Endothelial cell of umbilical vein (primary cell): ENCODE measurements around the gene RPP25. TPM values are rescaled to one million over a fixed set of nuclear protein-coding genes. Genes with fewer than 3 reads are reported as not detected.

Experiments used
- BruUV-seq: library from RNA; stranded (reverse); fragments of 400-500 nt; replicated peaks from 2 replicates; lab custom pipeline; 2021; lab: Mats Ljungman, UMichigan
- CTCF ChIA-PET: fragments of 300-600, 350-600 bp; sonication (Branson Sonifier 250); formaldehyde crosslinking; loops from one replicate; lab custom pipeline; 2021; ENCODE audit warnings: antibody characterized with exemption, inconsistent platforms; lab: Charles Lee
- POLR2A ChIA-PET: fragments of 300-600, 350-600 bp; sonication (Branson Sonifier 250); formaldehyde crosslinking; loops from one replicate; lab custom pipeline; 2021; ENCODE audit warnings: antibody characterized with exemption, inconsistent platforms; lab: Charles Lee
- DNase-seq: peaks from one replicate; pipeline ENCODE4 v3.0.0-alpha.2; 2011; ENCODE audit warnings: low read depth, low spot score
- FAIRE-seq: peaks from 2 replicates; lab custom pipeline; 2011; peaks lifted over from hg19 to GRCh38; lab: Jason Lieb, UNC
- H2AFZ ChIP-seq: 2 replicates; pipeline ENCODE4 v1.6.0; 2012; ENCODE audit warnings: low read depth, low read length, control low read depth, inconsistent platforms
- H3K27ac ChIP-seq: 2 replicates; pipeline ENCODE4 v1.5.1; 2011; ENCODE audit warnings: low read depth, mild to moderate bottlenecking, control low read depth, low read length, moderate library complexity; ENCODE audit not compliant: insufficient read depth
- H3K27me3 ChIP-seq, 2 experiments: 2 replicates each; pipeline versions ENCODE4 v1.6.0 to v1.6.1; 2011; ENCODE audit warnings: low read length in 2 of 2, mixed read lengths in 1 of 2; ENCODE audit not compliant: control insufficient read depth in 2 of 2, insufficient read depth in 2 of 2
- H3K36me3 ChIP-seq, 2 experiments: 2 replicates in 1 of 2; 3 replicates in 1 of 2; pipeline ENCODE4 v1.5.1; 2011; ENCODE audit warnings: low read length in 2 of 2, mild to moderate bottlenecking in 1 of 2, moderate library complexity in 1 of 2; ENCODE audit not compliant: control insufficient read depth in 2 of 2, insufficient read depth in 2 of 2; ENCODE audit errors: extremely low read depth in 1 of 2
- H3K4me1 ChIP-seq: 3 replicates; pipeline ENCODE4 v1.5.1; 2011; ENCODE audit warnings: mild to moderate bottlenecking, low read length; ENCODE audit not compliant: control insufficient read depth, insufficient read depth; ENCODE audit errors: extremely low read depth
- H3K4me2 ChIP-seq: 2 replicates; pipeline ENCODE4 v1.6.1; 2011; ENCODE audit warnings: low read length, control low read depth, mixed read lengths; ENCODE audit not compliant: insufficient read depth
- H3K4me3 ChIP-seq, 3 experiments: fragments of 200-600 bp in 1 of 3; sonication (generic), shearing (Covaris generic) in 1 of 3; replicated peaks in 1 of 3; 2 replicates each; pipeline ENCODE4 v1.5.1; 2011 to 2016; ENCODE audit warnings: control low read depth in 3 of 3, low read length in 3 of 3, mild to moderate bottlenecking in 2 of 3, inconsistent platforms in 1 of 3, low read depth in 1 of 3, moderate library complexity in 1 of 3; ENCODE audit not compliant: insufficient read depth in 1 of 3
- H3K79me2 ChIP-seq: 2 replicates; pipeline ENCODE4 v1.6.0; 2012; ENCODE audit warnings: low read length, inconsistent platforms; ENCODE audit not compliant: control insufficient read depth, insufficient read depth
- H3K9ac ChIP-seq: replicated peaks from 2 replicates; pipeline ENCODE3; 2011; ENCODE audit warnings: low read length, control low read depth; ENCODE audit not compliant: insufficient read depth; ENCODE audit errors: extremely low read depth
- H3K9me1 ChIP-seq: replicated peaks from 3 replicates; pipeline ENCODE4 v1.6.0; 2011; ENCODE audit warnings: mild to moderate bottlenecking, low read length; ENCODE audit not compliant: control insufficient read depth, insufficient read depth; ENCODE audit errors: extremely low read depth
- H3K9me3 ChIP-seq: replicated peaks from 2 replicates; pipeline ENCODE4 v1.5.1; 2012; ENCODE audit warnings: low read length, inconsistent platforms; ENCODE audit not compliant: control insufficient read depth, insufficient read depth
- H4K20me1 ChIP-seq: replicated peaks from 2 replicates; pipeline ENCODE3; 2011; ENCODE audit warnings: mild to moderate bottlenecking, low read length; ENCODE audit not compliant: control insufficient read depth, insufficient read depth; ENCODE audit errors: extremely low read depth
- CTCF ChIP-seq, 2 donors: IDR thresholded peaks; 1 replicate in 1 of 2; 2 replicates in 1 of 2; pipeline ENCODE4 v1.5.1; 2011; ENCODE audit warnings: low read length in 2 of 2, mild to moderate bottlenecking in 2 of 2, moderate library complexity in 2 of 2, control low read depth in 1 of 2, inconsistent platforms in 1 of 2, low read depth in 1 of 2; ENCODE audit not compliant: insufficient read depth in 1 of 2; ENCODE audit errors: extremely low read depth in 1 of 2
- EZH2 ChIP-seq: IDR thresholded peaks from 2 replicates; pipeline ENCODE4 v1.6.1; 2012; ENCODE audit warnings: borderline replicate concordance, low read depth, mild to moderate bottlenecking, moderate library complexity, low read length, inconsistent platforms; ENCODE audit not compliant: severe bottlenecking
- JUN ChIP-seq: IDR thresholded peaks from 2 replicates; pipeline ENCODE4 v1.6.1; 2011; ENCODE audit warnings: borderline replicate concordance, low read depth; ENCODE audit not compliant: insufficient read length, insufficient read depth
- MAX ChIP-seq: IDR thresholded peaks from 2 replicates; pipeline ENCODE4 v1.6.1; 2011; ENCODE audit not compliant: insufficient read depth, insufficient read length
- POLR2A ChIP-seq: IDR thresholded peaks from 2 replicates; pipeline ENCODE4 v1.6.1; 2012; ENCODE audit warnings: low read depth, mild to moderate bottlenecking, control low read depth, low read length
- POLR2AphosphoS5 ChIP-seq: IDR thresholded peaks from 2 replicates; pipeline ENCODE4 v1.6.1; 2012; ENCODE audit warnings: low read depth, mild to moderate bottlenecking, control low read depth, low read length, moderate library complexity; ENCODE audit not compliant: insufficient read depth
- dilution Hi-C: fragments of 300-500 bp; cut with MboI; formaldehyde crosslinking; loops from one replicate; pipeline ENCODE4 v1.15.0; 2019; ENCODE audit warnings: low sequenced_read_pairs; ENCODE audit not compliant: extremely low pct_ligation_motif_present
- intact Hi-C: fragments of 100-400 bp; cut with micrococcal nuclease; formaldehyde crosslinking; loops from one replicate; pipeline ENCODE4 v1.10.0; 2022
- polyA plus RNA-seq, 4 experiments: library from polyadenylated mRNA; depleted of rRNA in 3 of 4; stranded (reverse) in 3 of 4; unstranded in 1 of 4; fragments of >200 nt; gene quantifications; 2 replicates each; pipeline versions ENCODE4 v1.2.1 to v1.2.3, GENCODE V29; 2011 to 2012; ENCODE audit warnings: missing spikeins in 1 of 4
- total RNA-seq: library from RNA; stranded (reverse); gene quantifications from 2 replicates; pipeline ENCODE4 v1.2.3, GENCODE V29; 2021

RPP25 gene
- total and polyA plus RNA-seq, 2 donors (not counting 3 experiments of a cell fraction or from before 2014, with no cell fraction given): 10.1 to 13.8 TPM

- no peak overlapping the region for H3K4me2 ChIP-seq
- H3K4me3 ChIP-seq: no peak overlapping the region
- DNase-seq (no peak), FAIRE-seq (no peak)
- H3K79me2 ChIP-seq: no peaks in the 10 kb centered on the region
- POLR2A ChIA-PET: no interaction called here
- no TSS peak for BruUV-seq
- intact Hi-C loops: no loop called here
- no peak overlapping the region for H3K27ac ChIP-seq
- dilution Hi-C loops: no loop called here
- no peak overlapping the region for H2AFZ ChIP-seq
- H3K27me3 ChIP-seq: peaks cover 2% of the 10 kb centered on the region in 2 experiments
- no peak for TF ChIP-seq POLR2A
- no peak for TF ChIP-seq CTCF (IDR thresholded peaks at IDR 0.05; ENCODE audit: extremely low read depth in 1 of 2, insufficient read depth in 1 of 2, low read depth in 1 of 2, low read length in 2 of 2)
- TF ChIP-seq POLR2AphosphoS5: no peak
- no peak for TF ChIP-seq EZH2
- no peak for TF ChIP-seq MAX
- no peak for TF ChIP-seq JUN
- CTCF ChIA-PET: interaction anchor here (0.6 kb wide), 1 partner anchor 32 kb away, joined by 4 read pairs; no protein-coding TSS in a partner anchor
- no peaks in the 10 kb centered on the region for H3K9me1 ChIP-seq
- no peak overlapping the region for H3K9ac ChIP-seq
- H4K20me1 ChIP-seq: no peaks in the 10 kb centered on the region
- peaks cover under 1% of the 10 kb centered on the region for H3K4me1 ChIP-seq
- no peaks in the 10 kb centered on the region for H3K9me3 ChIP-seq
- no peaks in the 10 kb centered on the region for H3K36me3 ChIP-seq
Observed at GRCh38 chr15:75002398-75002797, 45.8 kb upstream of the RPP25 start.
